CD14-positive monocyte (primary cell): ENCODE data around the gene MAML3. TPM values are rescaled to one million over a fixed set of nuclear protein-coding genes. Genes with fewer than 3 reads are reported as not detected.
A peak's percentile ranks its signal among the peaks of the same experiment; 100 is the strongest.

Source experiments
- DNase-seq, 3 donors: peaks; one replicate each; pipeline ENCODE4 v3.0.0-alpha.2; 2011 to 2022
- H2AFZ ChIP-seq: 2 replicates; pipeline ENCODE4 v1.6.0; 2012; ENCODE audit warnings: mild to moderate bottlenecking, low read depth, low read length, inconsistent platforms; ENCODE audit not compliant: insufficient read depth, poor library complexity, severe bottlenecking
- H3K27ac ChIP-seq, 2 donors: 1 replicate in 1 of 2; 2 replicates in 1 of 2; pipeline ENCODE4 v1.5.1; 2012 to 2013; ENCODE audit warnings: low read length in 2 of 2, control low read depth in 1 of 2, inconsistent platforms in 1 of 2, low read depth in 1 of 2, mild to moderate bottlenecking in 1 of 2
- H3K27me3 ChIP-seq, 2 donors: one replicate each; pipeline versions ENCODE4 v1.6.0 to v1.6.1; 2011 to 2013; ENCODE audit warnings: low read length in 2 of 2; ENCODE audit not compliant: control insufficient read depth in 2 of 2, insufficient read depth in 2 of 2
- H3K36me3 ChIP-seq, 2 donors: replicated peaks in 1 of 2; 1 replicate in 1 of 2; 2 replicates in 1 of 2; pipeline versions ENCODE4 v1.5.1 to v1.6.1; 2012 to 2013; ENCODE audit warnings: low read length in 2 of 2, control low read depth in 1 of 2, inconsistent platforms in 1 of 2, mild to moderate bottlenecking in 1 of 2; ENCODE audit not compliant: insufficient read depth in 2 of 2, control insufficient read depth in 1 of 2
- H3K4me1 ChIP-seq, 2 donors: 1 replicate in 1 of 2; 2 replicates in 1 of 2; pipeline versions ENCODE4 v1.5.1 to v1.6.1; 2012 to 2013; ENCODE audit warnings: low read length in 2 of 2, control low read depth in 1 of 2, inconsistent platforms in 1 of 2, mild to moderate bottlenecking in 1 of 2, moderate library complexity in 1 of 2; ENCODE audit not compliant: insufficient read depth in 2 of 2, control insufficient read depth in 1 of 2
- H3K4me2 ChIP-seq: replicated peaks from 2 replicates; pipeline ENCODE3; 2012; ENCODE audit warnings: low read length, moderate library complexity, mild to moderate bottlenecking; ENCODE audit not compliant: poor library complexity, severe bottlenecking; ENCODE audit errors: extremely low read depth
- H3K4me3 ChIP-seq, 3 experiments: fragments of 200-600 bp in 1 of 3; sonication (generic) in 1 of 3; replicated peaks in 1 of 3; 1 replicate in 2 of 3; 2 replicates in 1 of 3; pipeline ENCODE4 v1.5.1; 2011 to 2013; ENCODE audit warnings: low read length in 3 of 3, mild to moderate bottlenecking in 3 of 3, control low read depth in 2 of 3, low read depth in 2 of 3, inconsistent platforms in 1 of 3, moderate library complexity in 1 of 3
- H3K79me2 ChIP-seq: 2 replicates; pipeline ENCODE4 v1.6.0; 2012; ENCODE audit warnings: mild to moderate bottlenecking, control low read depth, inconsistent platforms, low read length, moderate library complexity; ENCODE audit not compliant: insufficient read depth
- H3K9ac ChIP-seq: 2 replicates; pipeline ENCODE4 v1.6.0; 2017; ENCODE audit warnings: low read length, mild to moderate bottlenecking; ENCODE audit not compliant: insufficient read depth, poor library complexity, severe bottlenecking
- H3K9me3 ChIP-seq, 2 donors: replicated peaks in 1 of 2; 1 replicate in 1 of 2; 2 replicates in 1 of 2; pipeline versions ENCODE4 v1.5.1 to v1.6.1; 2012 to 2013; ENCODE audit warnings: low read length in 2 of 2, control low read depth in 1 of 2; ENCODE audit not compliant: control insufficient read depth in 1 of 2, insufficient read depth in 1 of 2
- H4K20me1 ChIP-seq: 2 replicates; pipeline ENCODE4 v1.6.0; 2012; ENCODE audit warnings: mild to moderate bottlenecking, low read length, control low read depth, moderate library complexity; ENCODE audit not compliant: insufficient read depth
- H3K27ac Mint-ChIP-seq, 7 donors: one replicate each; pipeline ENCODE4 v1.8.0; 2020; ENCODE audit warnings: mild to moderate bottlenecking in 7 of 7, mixed read lengths in 7 of 7, moderate library complexity in 6 of 7, inconsistent platforms in 2 of 7
- H3K27me3 Mint-ChIP-seq, 3 donors: one replicate each; pipeline ENCODE4 v1.8.0; 2021 to 2022; ENCODE audit warnings: low read depth in 3 of 3, mild to moderate bottlenecking in 3 of 3, mixed read lengths in 3 of 3, moderate library complexity in 3 of 3, inconsistent platforms in 1 of 3
- H3K36me3 Mint-ChIP-seq, 2 donors: one replicate each; pipeline ENCODE4 v1.8.0; 2020; ENCODE audit warnings: mixed read lengths in 2 of 2, inconsistent platforms in 1 of 2, mild to moderate bottlenecking in 1 of 2
- H3K4me1 Mint-ChIP-seq: one replicate; pipeline ENCODE4 v1.8.0; 2020; ENCODE audit warnings: mild to moderate bottlenecking, mixed read lengths
- H3K4me3 Mint-ChIP-seq, 2 donors: one replicate each; pipeline ENCODE4 v1.8.0; 2020; ENCODE audit warnings: mild to moderate bottlenecking in 2 of 2, mixed read lengths in 2 of 2, moderate library complexity in 1 of 2
- H3K9me3 Mint-ChIP-seq, 7 donors: one replicate each; pipeline ENCODE4 v1.8.0; 2020 to 2022; ENCODE audit warnings: mixed read lengths in 7 of 7, mild to moderate bottlenecking in 6 of 7, moderate library complexity in 6 of 7, inconsistent platforms in 2 of 7
- WGBS: methylation state at CpG from one replicate; pipeline ENCODE4 v1.1.5; 2013; ENCODE audit warnings: missing lambda C conversion rate; ENCODE audit not compliant: insufficient coverage; 5-methylcytosine and 5-hydroxymethylcytosine counted together
- intact Hi-C, 2 donors: fragments of 100-400 bp; cut with micrococcal nuclease; formaldehyde crosslinking; loops; one replicate each; pipeline versions ENCODE4 v1.15.0 to v1.15.1; 2023
- polyA plus RNA-seq, 3 donors: library from polyadenylated mRNA; depleted of rRNA in 1 of 3; unstranded in 2 of 3; stranded (reverse) in 1 of 3; fragments of 300-500 nt in 2 of 3; fragments of >200 nt in 1 of 3; fragmentation: Illumina TruSeq in 2 of 3; gene quantifications; 1 replicate in 2 of 3; 2 replicates in 1 of 3; pipeline ENCODE4 v1.2.3, GENCODE V29; 2012 to 2021
- TF ChIP-seq, protein P1 (sequence below): fragments of 200-600 bp; IDR thresholded peaks from one replicate; pipeline ENCODE4 v1.8.0; 2022; ENCODE audit warnings: antibody characterized with exemption, mild to moderate bottlenecking

Gene MAML3
- polyA plus RNA-seq, 3 donors: 1.5 to 6.5 (median 2.3) TPM

- no peaks in the 10 kb centered on the region for H3K36me3 ChIP-seq
- 100% methylated on average over 4 of the region's 21 CpGs for WGBS
- Mint-ChIP-seq H3K27me3 (peaks cover 0 to 3% (median 0%) of the 10 kb centered on the region in 3 donors), H3K36me3 (peaks cover 7 to 16% of the 10 kb centered on the region in 2 donors), H3K9me3 (peaks cover 0 to 4% (median 2%) of the 10 kb centered on the region in 7 donors), H3K4me3 (no peak overlapping the region), H3K4me1 (peaks cover 19% of the 10 kb centered on the region), H3K27ac (no peak overlapping the region)
- H3K9ac ChIP-seq: no peak overlapping the region
- no peak overlapping the region for H3K4me3 ChIP-seq
- peaks cover 9% of the 10 kb centered on the region for H4K20me1 ChIP-seq
- no peak for DNase-seq
- H3K27me3 ChIP-seq: no peaks in the 10 kb centered on the region
- intact Hi-C loops: no loop called here
- no peak overlapping the region for H3K4me2 ChIP-seq
- no peak overlapping the region for H2AFZ ChIP-seq
- no peaks in the 10 kb centered on the region for H3K9me3 ChIP-seq
- TF ChIP-seq, protein P1, sequence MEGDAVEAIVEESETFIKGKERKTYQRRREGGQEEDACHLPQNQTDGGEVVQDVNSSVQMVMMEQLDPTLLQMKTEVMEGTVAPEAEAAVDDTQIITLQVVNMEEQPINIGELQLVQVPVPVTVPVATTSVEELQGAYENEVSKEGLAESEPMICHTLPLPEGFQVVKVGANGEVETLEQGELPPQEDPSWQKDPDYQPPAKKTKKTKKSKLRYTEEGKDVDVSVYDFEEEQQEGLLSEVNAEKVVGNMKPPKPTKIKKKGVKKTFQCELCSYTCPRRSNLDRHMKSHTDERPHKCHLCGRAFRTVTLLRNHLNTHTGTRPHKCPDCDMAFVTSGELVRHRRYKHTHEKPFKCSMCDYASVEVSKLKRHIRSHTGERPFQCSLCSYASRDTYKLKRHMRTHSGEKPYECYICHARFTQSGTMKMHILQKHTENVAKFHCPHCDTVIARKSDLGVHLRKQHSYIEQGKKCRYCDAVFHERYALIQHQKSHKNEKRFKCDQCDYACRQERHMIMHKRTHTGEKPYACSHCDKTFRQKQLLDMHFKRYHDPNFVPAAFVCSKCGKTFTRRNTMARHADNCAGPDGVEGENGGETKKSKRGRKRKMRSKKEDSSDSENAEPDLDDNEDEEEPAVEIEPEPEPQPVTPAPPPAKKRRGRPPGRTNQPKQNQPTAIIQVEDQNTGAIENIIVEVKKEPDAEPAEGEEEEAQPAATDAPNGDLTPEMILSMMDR: no peak
- peaks cover 17% of the 10 kb centered on the region in 2 donors for H3K4me1 ChIP-seq
- no peak overlapping the region for H3K27ac ChIP-seq
- no peaks in the 10 kb centered on the region for H3K79me2 ChIP-seq
Measured at GRCh38 chr4:139833151-139833910, 320.7 kb downstream of the MAML3 start.

DNA sequence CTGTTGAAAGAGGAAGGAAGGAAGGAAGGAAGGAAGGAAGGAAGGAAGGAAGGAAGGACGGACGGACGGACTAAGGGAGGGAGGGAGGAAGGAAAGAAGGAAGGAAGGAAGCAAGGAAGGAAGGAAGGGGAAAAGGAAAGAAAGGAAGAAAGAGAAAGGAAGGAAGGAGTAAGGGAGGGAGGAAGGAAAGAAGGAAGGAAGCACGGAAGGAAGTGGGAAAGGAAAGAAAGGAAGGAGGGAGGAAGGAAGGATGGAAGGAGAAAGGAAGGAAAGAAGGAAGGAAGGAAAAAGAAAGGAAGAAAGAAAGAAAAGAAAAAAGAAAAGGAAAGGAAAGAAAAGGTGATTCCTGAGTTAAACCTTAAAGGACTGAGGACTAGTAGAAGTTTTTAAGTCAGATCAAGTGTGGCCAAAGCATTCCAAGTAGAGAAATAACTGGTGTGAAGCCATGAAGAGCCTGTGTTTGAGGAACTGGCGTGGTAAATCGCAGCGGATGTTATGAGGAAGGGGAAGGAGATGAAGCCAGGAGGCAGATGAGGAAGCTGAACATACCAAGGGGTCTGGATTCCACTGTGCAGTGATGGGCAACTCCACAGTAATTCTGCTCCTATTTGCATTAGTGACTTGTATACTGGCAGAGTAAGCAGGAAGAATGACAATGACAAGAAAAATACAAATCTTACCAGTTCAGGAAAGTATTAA lies 324.9 kb downstream of the MAML3 start:
- Histone ChIP-seq H3K27me3 (no peaks in the 10 kb centered on the region), H3K4me2 (no peak overlapping the region), H3K36me3 (peaks cover 0 to 10% of the 10 kb centered on the region in 2 donors), H3K9me3 (no peaks in the 10 kb centered on the region), H3K4me3 (no peak overlapping the region), H3K4me1 (peaks cover 19% of the 10 kb centered on the region in 2 donors), H2AFZ (no peak overlapping the region), H3K79me2 (no peaks in the 10 kb centered on the region), H4K20me1 (peaks cover 8% of the 10 kb centered on the region), H3K27ac (peak overlapping the region; percentile 21 to 65), H3K9ac (no peak overlapping the region)
- Mint-ChIP-seq H3K4me1 (peaks cover 21% of the 10 kb centered on the region), H3K36me3 (peaks cover 11 to 22% of the 10 kb centered on the region in 2 donors), H3K9me3 (peaks cover 0 to 4% (median 2%) of the 10 kb centered on the region in 7 donors), H3K27me3 (peaks cover 0 to 2% (median 0%) of the 10 kb centered on the region in 3 donors), H3K4me3 (no peak overlapping the region), H3K27ac (peak overlapping the region; percentile 3 to 79 (median 67))
- 11% methylated on average over 7 of the region's 7 CpGs for WGBS
- intact Hi-C loops: no loop called here
- DNase-seq: peak; percentile 63 to 78 (median 68)
- TF ChIP-seq, protein P1: no peak
